ENCODE measurements around the gene ZSWIM3. TPM values are rescaled to one million over a fixed set of nuclear protein-coding genes. Genes with fewer than 3 reads are reported as not detected.
"Not testable (repeated sequence)": the region's sequence is repeated elsewhere in the genome, so short reads cannot be mapped to it uniquely, and the experiment has no call there.

ZSWIM3 gene
- total RNA-seq, 2 donors from 2014 or later = 7.1 to 7.6 TPM

GRCh38 chr20:45897692-45898091 lies 40.3 kb downstream of the ZSWIM3 start:
- no peak overlapping the region for H3K27ac Mint-ChIP-seq
- peaks cover 56% of the 10 kb centered on the region for H3K36me3 Mint-ChIP-seq (ENCODE audit: low read depth)
- ATAC-seq (replicated peaks) = no peak
- no peaks in the 10 kb centered on the region for H3K9me3 Mint-ChIP-seq
- H3K27me3 Mint-ChIP-seq = no peaks in the 10 kb centered on the region
- no peak overlapping the region for H3K4me3 Mint-ChIP-seq
- H3K4me1 Mint-ChIP-seq = peaks cover 9% of the 10 kb centered on the region

DNA sequence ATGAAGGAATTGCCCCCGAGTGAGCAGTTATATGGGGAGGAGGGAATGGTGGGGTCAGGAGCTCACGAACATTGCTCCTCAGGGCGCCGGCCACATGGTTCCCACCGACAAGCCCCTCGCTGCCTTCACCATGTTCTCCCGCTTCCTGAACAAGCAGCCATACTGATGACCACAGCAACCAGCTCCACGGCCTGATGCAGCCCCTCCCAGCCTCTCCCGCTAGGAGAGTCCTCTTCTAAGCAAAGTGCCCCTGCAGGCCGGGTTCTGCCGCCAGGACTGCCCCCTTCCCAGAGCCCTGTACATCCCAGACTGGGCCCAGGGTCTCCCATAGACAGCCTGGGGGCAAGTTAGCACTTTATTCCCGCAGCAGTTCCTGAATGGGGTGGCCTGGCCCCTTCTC lies 40.9 kb downstream of the ZSWIM3 start:
- H3K36me3 Mint-ChIP-seq (ENCODE audit: low read depth) = peaks cover 50% of the 10 kb centered on the region
- no peak for ATAC-seq (replicated peaks)
- no peaks in the 10 kb centered on the region for H3K9me3 Mint-ChIP-seq
- H3K4me1 Mint-ChIP-seq = peaks cover 7% of the 10 kb centered on the region
- no peak overlapping the region for H3K4me3 Mint-ChIP-seq
- no peaks in the 10 kb centered on the region for H3K27me3 Mint-ChIP-seq
- no peak overlapping the region for H3K27ac Mint-ChIP-seq

DNA sequence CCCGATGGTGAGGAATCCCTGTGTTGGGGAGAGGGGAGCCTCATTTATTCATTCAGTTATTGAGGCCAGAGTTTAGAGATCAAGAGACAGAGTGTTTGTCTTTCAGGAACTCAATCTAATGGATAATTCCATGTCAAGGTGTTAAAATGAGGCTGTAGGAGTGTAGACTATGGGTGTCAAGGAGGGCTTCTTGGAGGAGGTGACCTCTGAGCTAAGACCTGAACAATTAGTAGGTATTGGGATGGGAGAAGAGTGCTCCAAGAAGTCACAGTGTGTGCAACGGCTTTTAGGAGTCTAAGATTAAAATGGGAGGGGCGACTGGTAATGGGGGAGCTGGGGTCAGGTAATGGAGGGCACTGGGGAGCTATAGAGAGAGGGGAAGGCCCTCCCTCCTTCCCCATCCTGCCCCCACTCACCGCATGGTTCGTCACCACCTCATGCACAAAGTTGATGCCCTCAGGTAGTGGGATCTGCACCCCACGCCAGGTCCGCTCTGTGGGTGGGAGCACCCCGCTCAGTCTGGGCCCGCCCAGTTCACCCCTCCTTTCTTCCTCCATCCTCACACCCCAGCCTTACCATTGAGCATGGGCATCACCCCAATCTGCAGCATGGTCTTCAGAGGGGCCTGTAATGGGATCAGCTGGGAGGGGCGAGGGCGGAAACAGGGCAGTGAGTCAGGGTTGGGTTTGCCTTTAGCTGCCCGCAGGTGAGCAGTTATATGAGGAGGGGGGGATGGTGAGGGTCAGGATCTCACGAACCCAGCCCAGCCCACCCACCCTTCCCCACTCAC lies 41.8 kb downstream of the ZSWIM3 start:
- H3K4me3 Mint-ChIP-seq = no peak overlapping the region
- ATAC-seq (replicated peaks) = no peak
- no peaks in the 10 kb centered on the region for H3K9me3 Mint-ChIP-seq
- H3K4me1 Mint-ChIP-seq = peaks cover 1% of the 10 kb centered on the region
- H3K36me3 Mint-ChIP-seq (ENCODE audit: low read depth) = peaks cover 40% of the 10 kb centered on the region
- no peak overlapping the region for H3K27ac Mint-ChIP-seq
- H3K27me3 Mint-ChIP-seq = no peaks in the 10 kb centered on the region

DNA sequence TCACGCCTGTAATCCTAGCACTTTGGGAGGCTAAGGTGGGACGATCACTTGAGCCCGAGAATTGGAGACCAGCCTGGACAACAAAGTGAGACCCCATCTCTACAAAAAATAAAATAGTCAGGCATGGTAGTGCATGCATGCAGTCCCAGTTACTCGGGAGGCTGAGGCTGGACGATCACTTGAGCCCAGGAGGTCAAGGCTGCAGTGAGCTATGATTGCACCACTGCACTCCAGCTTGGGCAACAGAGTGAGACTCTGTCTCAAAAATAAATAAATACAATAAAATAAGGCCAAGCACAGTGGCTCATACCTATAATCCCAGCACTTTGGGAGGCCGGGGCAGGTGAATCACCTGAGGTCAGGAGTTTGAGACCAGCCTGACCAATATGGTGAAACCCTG lies 43.9 kb downstream of the ZSWIM3 start:
- H3K27ac Mint-ChIP-seq; H3K4me1 Mint-ChIP-seq; ATAC-seq (replicated peaks); H3K27me3 Mint-ChIP-seq; H3K9me3 Mint-ChIP-seq; H3K4me3 Mint-ChIP-seq: not testable (repeated sequence)
- H3K36me3 Mint-ChIP-seq (ENCODE audit: low read depth) = peaks cover 24% of the 10 kb centered on the region

DNA sequence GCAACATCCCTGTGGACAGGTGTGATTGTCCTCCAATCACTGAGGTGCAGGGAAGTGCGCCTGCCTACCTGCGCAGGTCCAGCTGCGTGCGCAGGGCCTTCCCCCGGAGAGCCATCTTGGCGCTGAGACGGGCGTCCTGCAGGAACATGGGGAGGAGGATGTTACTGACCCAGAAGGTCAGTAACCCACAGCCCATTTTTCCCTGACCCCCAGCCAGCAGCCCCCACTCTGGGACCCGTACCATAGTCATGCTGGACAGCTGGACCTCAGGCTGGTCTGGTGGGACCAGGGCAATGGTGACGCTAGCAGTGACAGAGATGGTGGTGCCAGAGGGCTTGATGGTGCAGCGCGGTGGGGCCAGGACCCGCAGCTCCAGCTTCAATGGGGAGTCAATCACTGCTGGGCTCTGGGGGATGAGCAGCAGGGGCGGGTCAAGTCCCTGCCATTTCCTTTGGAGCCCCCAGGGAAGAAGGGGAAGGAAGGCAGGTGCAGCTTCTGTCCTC lies 44.8 kb downstream of the ZSWIM3 start:
- ATAC-seq (replicated peaks) = no peak
- Mint-ChIP-seq H3K9me3 (no peaks in the 10 kb centered on the region), H3K27ac (no peak overlapping the region), H3K4me1 (no peaks in the 10 kb centered on the region), H3K36me3 (ENCODE audit: low read depth) (peaks cover 15% of the 10 kb centered on the region), H3K4me3 (no peak overlapping the region), H3K27me3 (no peaks in the 10 kb centered on the region)

GRCh38 chr20:45904583-45905504 lies 47.4 kb downstream of the ZSWIM3 start:
- H3K27me3 Mint-ChIP-seq = no peaks in the 10 kb centered on the region
- H3K4me3 Mint-ChIP-seq = no peak overlapping the region
- H3K4me1 Mint-ChIP-seq = no peaks in the 10 kb centered on the region
- no peak for ATAC-seq (replicated peaks)
- no peaks in the 10 kb centered on the region for H3K36me3 Mint-ChIP-seq (ENCODE audit: low read depth)
- H3K27ac Mint-ChIP-seq = no peak overlapping the region
- no peaks in the 10 kb centered on the region for H3K9me3 Mint-ChIP-seq

- Mint-ChIP-seq H3K36me3 (ENCODE audit: low read depth) (no peaks in the 10 kb centered on the region), H3K27me3 (no peaks in the 10 kb centered on the region), H3K4me3 (no peak overlapping the region), H3K9me3 (no peaks in the 10 kb centered on the region), H3K4me1 (peaks cover 3% of the 10 kb centered on the region), H3K27ac (no peak overlapping the region)
- no peak for ATAC-seq (replicated peaks)
Measured at GRCh38 chr20:45905505-45906079, 48.2 kb downstream of the ZSWIM3 start.

- Mint-ChIP-seq H3K27ac (no peak overlapping the region), H3K27me3 (no peaks in the 10 kb centered on the region), H3K4me3 (no peak overlapping the region), H3K36me3 (ENCODE audit: low read depth) (no peaks in the 10 kb centered on the region), H3K9me3 (no peaks in the 10 kb centered on the region), H3K4me1 (peaks cover 7% of the 10 kb centered on the region)
- no peak for ATAC-seq (replicated peaks)
Measured at GRCh38 chr20:45907219-45907948, 50.0 kb downstream of the ZSWIM3 start.

- H3K36me3 Mint-ChIP-seq (ENCODE audit: low read depth) = no peaks in the 10 kb centered on the region
- H3K27me3 Mint-ChIP-seq = no peaks in the 10 kb centered on the region
- H3K4me1 Mint-ChIP-seq = peaks cover 7% of the 10 kb centered on the region
- H3K9me3 Mint-ChIP-seq = no peaks in the 10 kb centered on the region
- no peak overlapping the region for H3K27ac Mint-ChIP-seq
- no peak for ATAC-seq (replicated peaks)
- H3K4me3 Mint-ChIP-seq = no peak overlapping the region
Measured at GRCh38 chr20:45908084-45908483, 50.7 kb downstream of the ZSWIM3 start.

DNA sequence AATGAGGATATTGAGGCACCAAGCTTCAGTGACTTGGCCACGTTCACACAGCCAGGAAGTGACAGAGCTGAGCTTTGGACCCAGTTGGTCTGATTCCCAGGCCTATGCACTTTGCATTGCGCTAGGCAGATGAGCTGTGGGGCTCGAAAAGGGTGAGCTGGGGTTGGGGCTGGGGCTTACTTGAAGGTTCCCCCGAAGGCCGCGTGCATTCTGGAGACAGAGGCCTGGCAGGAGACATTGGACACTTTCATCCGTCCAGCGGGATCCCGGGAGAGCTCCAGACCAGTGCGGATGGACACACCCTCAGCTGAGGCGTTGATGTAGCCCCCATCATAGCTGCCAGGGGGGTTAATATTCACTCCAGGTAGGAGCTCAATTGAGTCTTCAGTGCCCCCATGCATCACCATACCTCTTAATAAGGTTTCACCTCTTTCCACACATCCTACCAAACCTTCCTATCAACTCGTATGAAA lies 52.0 kb downstream of the ZSWIM3 start:
- no peak overlapping the region for H3K4me3 Mint-ChIP-seq
- no peaks in the 10 kb centered on the region for H3K36me3 Mint-ChIP-seq (ENCODE audit: low read depth)
- H3K9me3 Mint-ChIP-seq = no peaks in the 10 kb centered on the region
- H3K27ac Mint-ChIP-seq = no peak overlapping the region
- H3K27me3 Mint-ChIP-seq = no peaks in the 10 kb centered on the region
- ATAC-seq (replicated peaks) = no peak
- peaks cover 7% of the 10 kb centered on the region for H3K4me1 Mint-ChIP-seq

DNA sequence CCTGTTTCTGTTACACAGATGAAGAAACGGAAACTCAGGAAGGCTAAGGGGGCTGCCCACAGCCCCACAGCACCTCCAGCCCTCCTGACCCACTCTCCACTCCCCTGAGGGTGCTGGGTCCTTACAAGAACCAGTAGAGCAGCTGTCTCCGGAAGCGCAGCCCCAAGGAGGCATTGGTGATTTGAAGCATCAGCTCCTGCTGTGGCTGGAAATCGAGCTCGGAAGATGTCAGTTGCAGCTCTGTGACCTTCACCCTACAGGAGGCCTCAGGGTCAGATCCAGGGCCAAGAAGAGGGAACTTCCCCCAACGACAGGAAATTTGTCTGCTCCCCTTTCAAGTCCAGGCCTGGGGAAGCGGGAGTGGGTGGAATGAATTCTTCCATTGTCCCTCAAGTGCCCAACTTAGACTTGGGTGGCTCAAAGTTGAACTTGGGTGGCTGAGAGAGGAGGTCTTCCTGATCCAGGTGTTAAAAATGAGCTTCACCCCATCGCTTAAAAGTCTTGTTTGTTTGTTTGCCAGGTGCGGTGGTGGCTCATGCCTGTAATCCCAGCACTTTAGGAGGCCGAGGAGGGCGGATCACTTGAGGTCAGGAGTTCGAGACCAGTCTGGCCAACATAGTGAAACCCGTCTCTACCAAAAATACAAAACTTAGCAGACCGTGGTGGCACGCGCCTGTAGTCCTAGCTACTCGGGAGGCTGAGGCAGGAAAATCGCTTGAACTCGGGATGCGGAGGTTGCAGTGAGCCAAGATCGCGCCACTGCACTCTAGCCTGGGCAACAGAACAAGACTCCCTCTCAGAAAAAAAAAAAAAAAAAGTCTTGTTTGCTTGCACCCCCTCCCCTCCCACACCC lies 52.6 kb downstream of the ZSWIM3 start:
- H3K4me3 Mint-ChIP-seq = peak overlapping the region; percentile 66
- H3K36me3 Mint-ChIP-seq (ENCODE audit: low read depth) = no peaks in the 10 kb centered on the region
- no peaks in the 10 kb centered on the region for H3K9me3 Mint-ChIP-seq
- H3K4me1 Mint-ChIP-seq = peaks cover 7% of the 10 kb centered on the region
- peak overlapping the region; percentile 55 for H3K27ac Mint-ChIP-seq
- ATAC-seq (replicated peaks) = no peak
- H3K27me3 Mint-ChIP-seq = no peaks in the 10 kb centered on the region

DNA sequence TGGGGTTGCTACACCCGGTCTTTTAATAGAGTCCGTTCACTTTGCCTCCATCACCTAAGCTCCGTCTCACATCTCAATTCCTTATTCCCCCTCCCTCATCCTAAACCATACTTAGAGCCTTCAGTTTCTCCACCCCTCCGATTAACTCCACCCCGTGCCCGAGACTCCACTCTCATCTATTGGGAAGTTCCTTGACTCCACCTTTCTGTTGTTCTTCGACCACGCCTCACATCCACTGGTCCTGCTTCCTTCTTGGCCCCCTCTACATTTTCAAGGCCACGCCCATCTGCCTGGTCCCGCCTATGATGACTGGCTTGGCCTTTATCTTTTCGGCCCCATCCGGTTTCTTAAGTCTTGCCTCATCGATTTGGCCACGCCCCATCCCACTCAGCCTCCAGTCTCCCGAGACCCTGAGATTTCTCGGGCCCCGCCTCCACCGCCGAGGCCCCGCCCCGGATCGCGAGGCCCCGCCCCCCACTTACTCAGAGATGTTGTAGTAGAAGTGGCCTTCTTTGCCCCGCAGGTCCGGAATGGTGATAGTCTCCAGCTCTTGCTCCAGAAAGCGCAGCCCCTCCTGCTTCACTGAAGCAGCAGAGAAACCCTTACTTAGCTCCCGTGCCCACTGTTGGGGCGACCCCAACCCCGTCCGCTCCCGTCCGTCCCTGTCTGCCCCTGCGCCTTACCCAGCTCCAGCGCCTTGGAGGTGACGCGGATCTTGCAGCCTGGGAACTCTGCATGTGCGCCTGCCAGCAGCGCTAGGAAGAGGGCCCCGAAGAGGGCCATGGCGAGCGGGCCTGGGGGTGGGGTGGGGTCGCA lies 53.5 kb downstream of the ZSWIM3 start:
- Mint-ChIP-seq H3K36me3 (ENCODE audit: low read depth) (no peaks in the 10 kb centered on the region), H3K27me3 (peaks cover under 1% of the 10 kb centered on the region), H3K9me3 (no peaks in the 10 kb centered on the region), H3K27ac (peak overlapping the region; percentile 55), H3K4me1 (peaks cover 7% of the 10 kb centered on the region), H3K4me3 (peak overlapping the region; percentile 66)
- ATAC-seq (replicated peaks) = peak; percentile 96

Data from activated T-helper 17 cell treated with anti-CD3 and anti-CD28 coated beads, Interleukin-2, amount 50 U/mL, for 72 hours (primary cell).